GM18526 (cell line): ENCODE results near the gene TRIM54.

Source experiments
- POLR2A ChIP-seq: IDR thresholded peaks from 3 replicates; pipeline ENCODE4 v1.6.1; 2011; ENCODE audit not compliant: insufficient read length; ENCODE audit errors: extremely low read depth

Gene TRIM54

GRCh38 chr2:27264753-27265535, 17.3 kb upstream of the TRIM54 start:
- no peak for TF ChIP-seq POLR2A

- TF ChIP-seq POLR2A, result no peak
Observed at GRCh38 chr2:27265536-27265870, 16.7 kb upstream of the TRIM54 start.

- no peak for TF ChIP-seq POLR2A
Observed at GRCh38 chr2:27270131-27270530, 12.1 kb upstream of the TRIM54 start.

- no peak for TF ChIP-seq POLR2A
Observed at GRCh38 chr2:27270670-27271069, 11.6 kb upstream of the TRIM54 start.

- no peak for TF ChIP-seq POLR2A
Observed at GRCh38 chr2:27271631-27272340, 10.4 kb upstream of the TRIM54 start.

- TF ChIP-seq POLR2A, result no peak
Observed at GRCh38 chr2:27275211-27276150, 6.7 kb upstream of the TRIM54 start, which contains the start of gene DNAJC5G. Gene DNAJC5G, plus strand, starts transcription at chr2:27275433. Its CDS starts 1,296 bp downstream, at chr2:27276729.

GRCh38 chr2:27278010-27278409, 4.2 kb upstream of the TRIM54 start:
- TF ChIP-seq POLR2A, result no peak

GRCh38 chr2:27280826-27281225, 1.4 kb upstream of the TRIM54 start:
- no peak for TF ChIP-seq POLR2A

GRCh38 chr2:27281442-27281841, 787 bp upstream of the TRIM54 start:
- TF ChIP-seq POLR2A, result no peak

- no peak for TF ChIP-seq POLR2A
Observed at GRCh38 chr2:27282892-27283291, 663 bp downstream of the TRIM54 start.

- TF ChIP-seq POLR2A, result no peak
Observed at GRCh38 chr2:27284996-27285395, 2.8 kb downstream of the TRIM54 start.

- no peak for TF ChIP-seq POLR2A
Observed at GRCh38 chr2:27285481-27285880, 3.3 kb downstream of the TRIM54 start.

- TF ChIP-seq POLR2A, result no peak
Observed at GRCh38 chr2:27288610-27289009, 6.4 kb downstream of the TRIM54 start.

GRCh38 chr2:27290549-27290948, 8.3 kb downstream of the TRIM54 start:
- TF ChIP-seq POLR2A, result no peak

- no peak for TF ChIP-seq POLR2A
Observed at GRCh38 chr2:27291865-27292264, 9.6 kb downstream of the TRIM54 start.

- TF ChIP-seq POLR2A, result no peak
Observed at GRCh38 chr2:27294928-27295327, 12.7 kb downstream of the TRIM54 start.

GRCh38 chr2:27296481-27296880, 14.3 kb downstream of the TRIM54 start:
- TF ChIP-seq POLR2A, result no peak
